GM08714 (cell line): ENCODE data around the gene CNTNAP2.

Experiments
- H3K4me3 ChIP-seq: fragments of 200-500 bp; sonication (Bioruptor generic); 2 replicates; pipeline ENCODE4 v1.5.1; 2014; ENCODE audit warnings: mild to moderate bottlenecking, low read length, inconsistent platforms
- ZNF274 ChIP-seq: IDR thresholded peaks from 2 replicates; pipeline ENCODE4 v1.6.1; 2012; ENCODE audit warnings: mild to moderate bottlenecking, low read depth, low read length

Gene CNTNAP2

GRCh38 chr7:146496657-146497056 lies 380.1 kb downstream of the CNTNAP2 start:
- H3K4me3 ChIP-seq = no peak overlapping the region
- TF ChIP-seq ZNF274 = no peak

- H3K4me3 ChIP-seq = no peak overlapping the region
- TF ChIP-seq ZNF274 = no peak
Observed at GRCh38 chr7:146499970-146500369, 383.4 kb downstream of the CNTNAP2 start.

GRCh38 chr7:146503844-146504243 lies 387.2 kb downstream of the CNTNAP2 start:
- TF ChIP-seq ZNF274 = no peak
- H3K4me3 ChIP-seq = no peak overlapping the region

- H3K4me3 ChIP-seq = no peak overlapping the region
- no peak for TF ChIP-seq ZNF274
Observed at GRCh38 chr7:146510088-146510680, 393.6 kb downstream of the CNTNAP2 start.

- no peak overlapping the region for H3K4me3 ChIP-seq
- TF ChIP-seq ZNF274 = no peak
Observed at GRCh38 chr7:146514304-146514703, 397.7 kb downstream of the CNTNAP2 start.

GRCh38 chr7:146528581-146528980 lies 412.0 kb downstream of the CNTNAP2 start:
- no peak for TF ChIP-seq ZNF274
- no peak overlapping the region for H3K4me3 ChIP-seq

- no peak overlapping the region for H3K4me3 ChIP-seq
- no peak for TF ChIP-seq ZNF274
Observed at GRCh38 chr7:146539836-146540235, 423.2 kb downstream of the CNTNAP2 start.

GRCh38 chr7:146542101-146542500 lies 425.5 kb downstream of the CNTNAP2 start:
- no peak overlapping the region for H3K4me3 ChIP-seq
- no peak for TF ChIP-seq ZNF274

GRCh38 chr7:146544748-146545147 lies 428.1 kb downstream of the CNTNAP2 start:
- TF ChIP-seq ZNF274 = no peak
- H3K4me3 ChIP-seq = no peak overlapping the region

- no peak for TF ChIP-seq ZNF274
- H3K4me3 ChIP-seq = no peak overlapping the region
Observed at GRCh38 chr7:146548816-146549215, 432.2 kb downstream of the CNTNAP2 start.

GRCh38 chr7:146554556-146554955 lies 438.0 kb downstream of the CNTNAP2 start:
- TF ChIP-seq ZNF274 = no peak
- no peak overlapping the region for H3K4me3 ChIP-seq

- no peak for TF ChIP-seq ZNF274
Observed at GRCh38 chr7:146557971-146558469, 441.4 kb downstream of the CNTNAP2 start.

GRCh38 chr7:146565872-146566271 lies 449.3 kb downstream of the CNTNAP2 start:
- TF ChIP-seq ZNF274 = no peak

More at GRCh38 chr7:146557971-146558469, 441.4 kb downstream of the CNTNAP2 start:
- H3K4me3 ChIP-seq = no peak overlapping the region

GRCh38 chr7:146575903-146576302 lies 459.3 kb downstream of the CNTNAP2 start:
- H3K4me3 ChIP-seq = no peak overlapping the region
- no peak for TF ChIP-seq ZNF274

More at GRCh38 chr7:146565872-146566271, 449.3 kb downstream of the CNTNAP2 start:
- H3K4me3 ChIP-seq = no peak overlapping the region

- TF ChIP-seq ZNF274 = no peak
- no peak overlapping the region for H3K4me3 ChIP-seq
Observed at GRCh38 chr7:146591976-146592375, 475.4 kb downstream of the CNTNAP2 start.

GRCh38 chr7:146606628-146607027 lies 490.0 kb downstream of the CNTNAP2 start:
- TF ChIP-seq ZNF274 = no peak
- H3K4me3 ChIP-seq = no peak overlapping the region

- TF ChIP-seq ZNF274 = no peak
- no peak overlapping the region for H3K4me3 ChIP-seq
Observed at GRCh38 chr7:146619641-146620040, 503.0 kb downstream of the CNTNAP2 start.
